ENCODE measurements around the gene KDM3A. TPM values are rescaled to one million over a fixed set of nuclear protein-coding genes. Genes with fewer than 3 reads are reported as not detected.

Gene KDM3A
- total RNA-seq, 1 experiment from 2014 or later: 52.6 TPM

GRCh38 chr2:86434290-86434689, 6.9 kb upstream of the KDM3A start:
- Histone ChIP-seq H3K36me3 (ENCODE audit: control insufficient read depth in 1 of 2, insufficient read depth in 2 of 2, low read length in 2 of 2) (no peaks in the 10 kb centered on the region), H3K4me2 (ENCODE audit: low read length) (no peak overlapping the region), H3K9me2 (ENCODE audit: insufficient read depth) (no peaks in the 10 kb centered on the region; the same call in 1 of the 2 replicates), H4K20me1 (ENCODE audit: insufficient read depth) (no peaks in the 10 kb centered on the region), H2AFZ (ENCODE audit: low read depth, low read length, poor library complexity, severe bottlenecking) (no peak overlapping the region), H3K79me2 (ENCODE audit: insufficient read depth, low read length) (no peaks in the 10 kb centered on the region), H3K9ac (ENCODE audit: low read length) (no peak overlapping the region), H3K27me3 (ENCODE audit: insufficient read depth, low read length) (no peaks in the 10 kb centered on the region), H3K27ac (ENCODE audit: low read depth, low read length) (no peak overlapping the region), H3K4me3 (replicated peaks in 1 of 2; ENCODE audit: low read depth in 1 of 2, low read length in 2 of 2) (no peak overlapping the region), H3K9me3 (ENCODE audit: control insufficient read depth in 1 of 2, insufficient read depth in 1 of 2, low read depth in 1 of 2, low read length in 2 of 2) (peaks cover 0 to 15% of the 10 kb centered on the region in 2 experiments; a peak in 1 of 4 replicates), H3K4me1 (ENCODE audit: control insufficient read depth in 1 of 2, insufficient read depth in 2 of 2, low read length in 2 of 2) (no peaks in the 10 kb centered on the region)
- ATAC-seq (no peak), DNase-seq (ENCODE audit: low read depth, low spot score) (no peak)
- ChIA-PET POLR2A (no interaction called here), CTCF (no interaction called here), RAD21 (ENCODE audit: low non-redundant PET in 1 of 2, low total read pairs in 2 of 2, uncharacterized antibody in 2 of 2, unreplicated experiment in 2 of 2) (no interaction called here)
- intact Hi-C loops (cut with micrococcal nuclease): no loop called here
- BruUV-seq (replicated peaks): no TSS peak
- no peak for TF ChIP-seq EGR1 (IDR thresholded peaks at IDR 0.05; ENCODE audit: low read depth)
- no peak for TF ChIP-seq MAX (IDR thresholded peaks at IDR 0.05)
- no peak for TF ChIP-seq SRF (IDR thresholded peaks at IDR 0.05; ENCODE audit: low read depth)
- TF ChIP-seq POLR2AphosphoS5 (IDR thresholded peaks at IDR 0.05; ENCODE audit: low read depth, low read length): no peak
- no peak for TF ChIP-seq CTCF (IDR thresholded peaks at IDR 0.05 in 2 of 3, conservative IDR thresholded peaks at IDR 0.05 in 1 of 3; ENCODE audit: borderline replicate concordance in 1 of 3, insufficient read depth in 1 of 3, low read depth in 2 of 3, low read length in 2 of 3)
- no peak for TF ChIP-seq EZH2 (IDR thresholded peaks at IDR 0.05)
- TF ChIP-seq RAD21 (IDR thresholded peaks at IDR 0.05; ENCODE audit: low read depth): no peak
- no peak for TF ChIP-seq POLR2A (IDR thresholded peaks at IDR 0.05; ENCODE audit: borderline replicate concordance, extremely low read depth, insufficient read depth, insufficient read length)
- no peak for TF ChIP-seq ZFX (IDR thresholded peaks at IDR 0.05)
- no peak for TF ChIP-seq ZNF274 (IDR thresholded peaks at IDR 0.05; ENCODE audit: low read depth, low read length)
